Endothelial cell of umbilical vein (primary cell): ENCODE data around the gene SLC4A2. TPM values are rescaled to one million over a fixed set of nuclear protein-coding genes. Genes with fewer than 3 reads are reported as not detected.

Source experiments
- BruUV-seq: library from RNA; stranded (reverse); fragments of 400-500 nt; replicated peaks from 2 replicates; lab custom pipeline; 2021; lab: Mats Ljungman, UMichigan
- CTCF ChIA-PET: fragments of 300-600, 350-600 bp; sonication (Branson Sonifier 250); formaldehyde crosslinking; loops from one replicate; lab custom pipeline; 2021; ENCODE audit warnings: antibody characterized with exemption, inconsistent platforms; lab: Charles Lee
- POLR2A ChIA-PET: fragments of 300-600, 350-600 bp; sonication (Branson Sonifier 250); formaldehyde crosslinking; loops from one replicate; lab custom pipeline; 2021; ENCODE audit warnings: antibody characterized with exemption, inconsistent platforms; lab: Charles Lee
- DNase-seq: peaks from one replicate; pipeline ENCODE4 v3.0.0-alpha.2; 2011; ENCODE audit warnings: low read depth, low spot score
- FAIRE-seq: peaks from 2 replicates; lab custom pipeline; 2011; peaks lifted over from hg19 to GRCh38; lab: Jason Lieb, UNC
- H2AFZ ChIP-seq: 2 replicates; pipeline ENCODE4 v1.6.0; 2012; ENCODE audit warnings: low read depth, low read length, control low read depth, inconsistent platforms
- H3K27ac ChIP-seq: 2 replicates; pipeline ENCODE4 v1.5.1; 2011; ENCODE audit warnings: low read depth, mild to moderate bottlenecking, control low read depth, low read length, moderate library complexity; ENCODE audit not compliant: insufficient read depth
- H3K27me3 ChIP-seq, 2 experiments: 2 replicates each; pipeline versions ENCODE4 v1.6.0 to v1.6.1; 2011; ENCODE audit warnings: low read length in 2 of 2, mixed read lengths in 1 of 2; ENCODE audit not compliant: control insufficient read depth in 2 of 2, insufficient read depth in 2 of 2
- H3K36me3 ChIP-seq, 2 experiments: 2 replicates in 1 of 2; 3 replicates in 1 of 2; pipeline ENCODE4 v1.5.1; 2011; ENCODE audit warnings: low read length in 2 of 2, mild to moderate bottlenecking in 1 of 2, moderate library complexity in 1 of 2; ENCODE audit not compliant: control insufficient read depth in 2 of 2, insufficient read depth in 2 of 2; ENCODE audit errors: extremely low read depth in 1 of 2
- H3K4me1 ChIP-seq: 3 replicates; pipeline ENCODE4 v1.5.1; 2011; ENCODE audit warnings: mild to moderate bottlenecking, low read length; ENCODE audit not compliant: control insufficient read depth, insufficient read depth; ENCODE audit errors: extremely low read depth
- H3K4me2 ChIP-seq: 2 replicates; pipeline ENCODE4 v1.6.1; 2011; ENCODE audit warnings: low read length, control low read depth, mixed read lengths; ENCODE audit not compliant: insufficient read depth
- H3K4me3 ChIP-seq, 3 experiments: fragments of 200-600 bp in 1 of 3; sonication (generic), shearing (Covaris generic) in 1 of 3; replicated peaks in 1 of 3; 2 replicates each; pipeline ENCODE4 v1.5.1; 2011 to 2016; ENCODE audit warnings: control low read depth in 3 of 3, low read length in 3 of 3, mild to moderate bottlenecking in 2 of 3, inconsistent platforms in 1 of 3, low read depth in 1 of 3, moderate library complexity in 1 of 3; ENCODE audit not compliant: insufficient read depth in 1 of 3
- H3K79me2 ChIP-seq: 2 replicates; pipeline ENCODE4 v1.6.0; 2012; ENCODE audit warnings: low read length, inconsistent platforms; ENCODE audit not compliant: control insufficient read depth, insufficient read depth
- H3K9ac ChIP-seq: replicated peaks from 2 replicates; pipeline ENCODE3; 2011; ENCODE audit warnings: low read length, control low read depth; ENCODE audit not compliant: insufficient read depth; ENCODE audit errors: extremely low read depth
- H3K9me1 ChIP-seq: replicated peaks from 3 replicates; pipeline ENCODE4 v1.6.0; 2011; ENCODE audit warnings: mild to moderate bottlenecking, low read length; ENCODE audit not compliant: control insufficient read depth, insufficient read depth; ENCODE audit errors: extremely low read depth
- H3K9me3 ChIP-seq: replicated peaks from 2 replicates; pipeline ENCODE4 v1.5.1; 2012; ENCODE audit warnings: low read length, inconsistent platforms; ENCODE audit not compliant: control insufficient read depth, insufficient read depth
- H4K20me1 ChIP-seq: replicated peaks from 2 replicates; pipeline ENCODE3; 2011; ENCODE audit warnings: mild to moderate bottlenecking, low read length; ENCODE audit not compliant: control insufficient read depth, insufficient read depth; ENCODE audit errors: extremely low read depth
- CTCF ChIP-seq, 2 donors: IDR thresholded peaks; 1 replicate in 1 of 2; 2 replicates in 1 of 2; pipeline ENCODE4 v1.5.1; 2011; ENCODE audit warnings: low read length in 2 of 2, mild to moderate bottlenecking in 2 of 2, moderate library complexity in 2 of 2, control low read depth in 1 of 2, inconsistent platforms in 1 of 2, low read depth in 1 of 2; ENCODE audit not compliant: insufficient read depth in 1 of 2; ENCODE audit errors: extremely low read depth in 1 of 2
- EZH2 ChIP-seq: IDR thresholded peaks from 2 replicates; pipeline ENCODE4 v1.6.1; 2012; ENCODE audit warnings: borderline replicate concordance, low read depth, mild to moderate bottlenecking, moderate library complexity, low read length, inconsistent platforms; ENCODE audit not compliant: severe bottlenecking
- FOS ChIP-seq: IDR thresholded peaks from 2 replicates; pipeline ENCODE4 v1.6.1; 2011; ENCODE audit warnings: mild to moderate bottlenecking, low read length, moderate library complexity, borderline replicate concordance; ENCODE audit not compliant: insufficient read depth
- GATA2 ChIP-seq: IDR thresholded peaks from 2 replicates; pipeline ENCODE4 v1.7.0; 2011; ENCODE audit warnings: low read depth, mild to moderate bottlenecking, moderate library complexity, mixed read lengths, low read length; ENCODE audit not compliant: insufficient read length, insufficient read depth
- JUN ChIP-seq: IDR thresholded peaks from 2 replicates; pipeline ENCODE4 v1.6.1; 2011; ENCODE audit warnings: borderline replicate concordance, low read depth; ENCODE audit not compliant: insufficient read length, insufficient read depth
- MAX ChIP-seq: IDR thresholded peaks from 2 replicates; pipeline ENCODE4 v1.6.1; 2011; ENCODE audit not compliant: insufficient read depth, insufficient read length
- MYC ChIP-seq: IDR thresholded peaks from one replicate; pipeline ENCODE4 v1.6.1; 2011; ENCODE audit warnings: mild to moderate bottlenecking, low read depth, low read length
- POLR2A ChIP-seq: IDR thresholded peaks from 2 replicates; pipeline ENCODE4 v1.6.1; 2012; ENCODE audit warnings: low read depth, mild to moderate bottlenecking, control low read depth, low read length
- POLR2AphosphoS5 ChIP-seq: IDR thresholded peaks from 2 replicates; pipeline ENCODE4 v1.6.1; 2012; ENCODE audit warnings: low read depth, mild to moderate bottlenecking, control low read depth, low read length, moderate library complexity; ENCODE audit not compliant: insufficient read depth
- dilution Hi-C: fragments of 300-500 bp; cut with MboI; formaldehyde crosslinking; loops from one replicate; pipeline ENCODE4 v1.15.0; 2019; ENCODE audit warnings: low sequenced_read_pairs; ENCODE audit not compliant: extremely low pct_ligation_motif_present
- intact Hi-C: fragments of 100-400 bp; cut with micrococcal nuclease; formaldehyde crosslinking; loops from one replicate; pipeline ENCODE4 v1.10.0; 2022
- polyA plus RNA-seq, 4 experiments: library from polyadenylated mRNA; depleted of rRNA in 3 of 4; stranded (reverse) in 3 of 4; unstranded in 1 of 4; fragments of >200 nt; gene quantifications; 2 replicates each; pipeline versions ENCODE4 v1.2.1 to v1.2.3, GENCODE V29; 2011 to 2012; ENCODE audit warnings: missing spikeins in 1 of 4
- total RNA-seq: library from RNA; stranded (reverse); gene quantifications from 2 replicates; pipeline ENCODE4 v1.2.3, GENCODE V29; 2021

The SLC4A2 gene
- total and polyA plus RNA-seq, 2 donors (not counting 3 experiments of a cell fraction or from before 2014, with no cell fraction given), result 108 to 172 TPM

GRCh38 chr7:151066273-151066974, 7.0 kb downstream of the SLC4A2 start:
- peaks cover 18 to 62% of the 10 kb centered on the region in 2 experiments for H3K36me3 ChIP-seq
- dilution Hi-C loops, result no loop called here
- POLR2A ChIA-PET, result interaction anchor here (1.8 kb wide), 1 partner anchor 14 kb away, joined by 7 read pairs; the partner anchor contains the start of gene FASTK

More at GRCh38 chr7:151066273-151066974, 7.0 kb downstream of the SLC4A2 start:
- intact Hi-C loops, result no loop called here
- Histone ChIP-seq H3K4me2 (no peak overlapping the region), H3K9me3 (no peaks in the 10 kb centered on the region), H2AFZ (no peak overlapping the region), H4K20me1 (no peaks in the 10 kb centered on the region), H3K9me1 (no peaks in the 10 kb centered on the region), H3K4me1 (peaks cover under 1% of the 10 kb centered on the region), H3K9ac (no peak overlapping the region), H3K4me3 (no peak overlapping the region), H3K27me3 (no peaks in the 10 kb centered on the region), H3K27ac (no peak overlapping the region), H3K79me2 (peaks cover 16% of the 10 kb centered on the region)
- DNase-seq (no peak), FAIRE-seq (no peak)
- TF ChIP-seq POLR2AphosphoS5 (no peak), MYC (no peak), FOS (no peak), CTCF (IDR thresholded peaks at IDR 0.05; ENCODE audit: extremely low read depth in 1 of 2, insufficient read depth in 1 of 2, low read depth in 1 of 2, low read length in 2 of 2) (no peak), POLR2A (no peak), EZH2 (no peak), GATA2 (no peak), JUN (no peak), MAX (no peak)
- BruUV-seq, result no TSS peak
- CTCF ChIA-PET, result no interaction called here
